ENCODE data around the gene AGBL4. TPM values are rescaled to one million over a fixed set of nuclear protein-coding genes. Genes with fewer than 3 reads are reported as not detected.

Gene AGBL4
- total RNA-seq = not detected
- long read RNA-seq = 0 reads

DNA sequence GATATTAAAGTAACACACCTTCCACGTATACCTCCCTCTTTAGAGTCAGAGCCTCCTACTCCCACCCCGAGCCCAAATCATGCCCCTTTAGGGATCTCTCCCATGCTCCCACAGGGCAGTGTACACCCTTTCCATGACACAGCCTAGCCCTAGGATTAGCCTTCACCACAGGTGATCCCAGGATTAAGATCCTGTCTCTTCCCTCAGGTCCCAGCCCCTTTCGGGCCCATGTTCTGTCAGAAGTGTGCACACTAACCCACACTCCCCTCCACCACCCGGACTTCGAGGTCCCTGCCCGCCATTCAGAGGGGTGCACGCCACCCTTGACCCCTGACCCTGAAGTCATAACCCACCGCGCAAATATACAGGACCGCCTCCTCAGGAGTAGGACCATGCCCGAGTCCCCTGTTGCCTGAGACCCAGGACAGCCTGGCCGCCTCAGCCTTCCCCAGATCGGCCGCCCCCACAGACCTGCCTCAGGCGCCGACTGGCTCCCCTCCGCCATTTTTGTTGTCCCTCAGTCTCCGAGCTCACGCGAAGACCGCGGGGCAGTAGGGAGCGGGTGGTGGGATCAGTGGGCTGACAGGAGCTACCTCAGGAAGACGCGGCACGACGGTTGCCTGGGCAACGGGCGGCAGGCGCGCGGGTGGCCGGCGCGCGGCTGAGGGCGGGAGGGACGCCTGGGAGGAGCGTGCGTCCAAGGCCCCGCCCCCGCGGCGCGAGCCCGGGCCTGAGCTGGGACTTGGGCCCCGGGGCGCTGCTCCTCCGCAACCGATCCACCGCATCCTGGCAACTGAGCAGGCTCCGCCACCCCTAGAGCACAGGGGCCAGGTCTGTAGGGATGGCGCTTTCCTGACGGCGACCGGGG lies at the start of gene AGBL4:
Gene AGBL4, minus strand, starts transcription at position 663 of the 868 bp plus-strand sequence.
- Histone ChIP-seq H3K27me3 (no peaks in the 10 kb centered on the region), H3K4me1 (no peaks in the 10 kb centered on the region), H3K36me3 (no peaks in the 10 kb centered on the region), H3K4me3 (peak within 1 kb of the TSS; percentile 55), H3K9me3 (no peaks in the 10 kb centered on the region), H3K27ac (no peak within 1 kb of the TSS)
- TF ChIP-seq, protein P1, sequence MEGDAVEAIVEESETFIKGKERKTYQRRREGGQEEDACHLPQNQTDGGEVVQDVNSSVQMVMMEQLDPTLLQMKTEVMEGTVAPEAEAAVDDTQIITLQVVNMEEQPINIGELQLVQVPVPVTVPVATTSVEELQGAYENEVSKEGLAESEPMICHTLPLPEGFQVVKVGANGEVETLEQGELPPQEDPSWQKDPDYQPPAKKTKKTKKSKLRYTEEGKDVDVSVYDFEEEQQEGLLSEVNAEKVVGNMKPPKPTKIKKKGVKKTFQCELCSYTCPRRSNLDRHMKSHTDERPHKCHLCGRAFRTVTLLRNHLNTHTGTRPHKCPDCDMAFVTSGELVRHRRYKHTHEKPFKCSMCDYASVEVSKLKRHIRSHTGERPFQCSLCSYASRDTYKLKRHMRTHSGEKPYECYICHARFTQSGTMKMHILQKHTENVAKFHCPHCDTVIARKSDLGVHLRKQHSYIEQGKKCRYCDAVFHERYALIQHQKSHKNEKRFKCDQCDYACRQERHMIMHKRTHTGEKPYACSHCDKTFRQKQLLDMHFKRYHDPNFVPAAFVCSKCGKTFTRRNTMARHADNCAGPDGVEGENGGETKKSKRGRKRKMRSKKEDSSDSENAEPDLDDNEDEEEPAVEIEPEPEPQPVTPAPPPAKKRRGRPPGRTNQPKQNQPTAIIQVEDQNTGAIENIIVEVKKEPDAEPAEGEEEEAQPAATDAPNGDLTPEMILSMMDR (IDR thresholded peaks at IDR 0.05) = no peak
- intact Hi-C loops (cut with DNase I) = no loop called here
- DNase-seq (peak; percentile 85), ATAC-seq (peak; percentile 95)

DNA sequence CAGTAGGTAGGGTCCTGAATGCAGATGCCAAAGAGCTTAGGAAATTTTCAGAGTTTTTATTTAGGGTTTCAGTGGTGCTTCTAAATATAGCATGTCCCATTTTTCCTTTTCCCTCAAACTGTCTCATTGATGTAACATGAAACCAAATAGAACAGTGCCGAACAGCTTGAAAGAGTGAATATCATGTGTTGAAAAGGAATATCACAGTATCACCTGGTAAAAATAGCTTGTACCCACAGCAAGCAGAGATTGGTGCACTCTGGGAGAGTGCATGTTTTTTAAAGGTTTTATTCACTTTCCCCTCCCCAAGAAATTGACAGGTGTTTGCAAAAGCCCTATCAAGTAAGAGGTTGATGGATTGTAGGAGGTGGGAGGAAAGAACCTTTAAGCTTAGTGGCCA lies 43.1 kb upstream of the AGBL4 start:
- TF ChIP-seq, protein P1 (IDR thresholded peaks at IDR 0.05) = no peak
- ATAC-seq = no peak
- H3K4me3 ChIP-seq = no peak overlapping the region
- no peaks in the 10 kb centered on the region for H3K9me3 ChIP-seq
- intact Hi-C loops (cut with DNase I) = no loop called here
- no peak overlapping the region for H3K27ac ChIP-seq
- H3K4me1 ChIP-seq = no peaks in the 10 kb centered on the region
- no peaks in the 10 kb centered on the region for H3K36me3 ChIP-seq
- no peaks in the 10 kb centered on the region for H3K27me3 ChIP-seq
- no peak for DNase-seq

DNA sequence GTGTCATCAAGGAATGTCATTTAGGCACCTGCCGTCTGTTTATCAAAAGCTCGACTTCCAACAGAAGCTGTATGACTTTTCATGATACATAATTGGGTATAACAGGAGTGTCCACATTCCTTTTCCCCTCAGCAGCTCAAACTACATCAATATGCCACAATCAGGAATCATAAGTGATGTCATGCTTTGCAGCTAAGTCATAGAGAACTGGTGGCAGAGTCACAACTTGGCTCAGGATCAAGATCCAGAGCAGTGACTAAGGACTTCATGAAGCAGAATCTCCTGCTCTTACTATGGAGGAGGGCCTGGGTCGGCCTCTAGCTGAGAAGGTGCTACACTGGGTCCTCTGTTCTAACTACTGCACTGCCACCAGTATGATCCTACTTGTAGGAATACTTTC lies 36.5 kb upstream of the AGBL4 start:
- H3K4me3 ChIP-seq = no peak overlapping the region
- intact Hi-C loops (cut with DNase I) = no loop called here
- no peak overlapping the region for H3K27ac ChIP-seq
- no peaks in the 10 kb centered on the region for H3K27me3 ChIP-seq
- ATAC-seq = no peak
- H3K4me1 ChIP-seq = no peaks in the 10 kb centered on the region
- TF ChIP-seq, protein P1 (IDR thresholded peaks at IDR 0.05) = no peak
- H3K9me3 ChIP-seq = no peaks in the 10 kb centered on the region
- DNase-seq = no peak
- H3K36me3 ChIP-seq = no peaks in the 10 kb centered on the region

DNA sequence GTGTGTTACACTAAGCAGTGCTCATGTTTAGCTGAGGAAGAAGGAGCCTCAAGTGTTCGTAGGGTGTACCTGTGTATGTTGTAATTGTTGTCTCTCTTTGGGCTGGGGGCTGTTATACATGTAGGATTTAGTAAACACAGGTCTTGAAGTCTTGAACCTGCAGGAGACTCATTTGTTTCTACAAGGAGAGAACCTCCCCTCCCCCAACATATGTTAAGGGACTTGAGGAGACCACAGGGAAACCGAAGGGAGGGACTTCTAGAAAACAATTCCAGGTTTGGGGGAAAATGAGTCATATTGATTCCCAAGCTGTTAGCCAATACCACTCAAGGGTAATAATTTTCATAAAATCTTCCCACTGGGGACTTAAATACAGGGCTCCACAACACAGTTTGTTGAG lies 25.0 kb upstream of the AGBL4 start:
- Histone ChIP-seq H3K4me3 (no peak overlapping the region), H3K4me1 (no peaks in the 10 kb centered on the region), H3K27ac (no peak overlapping the region), H3K36me3 (no peaks in the 10 kb centered on the region), H3K27me3 (peaks cover 39% of the 10 kb centered on the region), H3K9me3 (no peaks in the 10 kb centered on the region)
- intact Hi-C loops (cut with DNase I) = no loop called here
- ATAC-seq (no peak), DNase-seq (no peak)
- TF ChIP-seq, protein P1 (IDR thresholded peaks at IDR 0.05) = no peak

DNA sequence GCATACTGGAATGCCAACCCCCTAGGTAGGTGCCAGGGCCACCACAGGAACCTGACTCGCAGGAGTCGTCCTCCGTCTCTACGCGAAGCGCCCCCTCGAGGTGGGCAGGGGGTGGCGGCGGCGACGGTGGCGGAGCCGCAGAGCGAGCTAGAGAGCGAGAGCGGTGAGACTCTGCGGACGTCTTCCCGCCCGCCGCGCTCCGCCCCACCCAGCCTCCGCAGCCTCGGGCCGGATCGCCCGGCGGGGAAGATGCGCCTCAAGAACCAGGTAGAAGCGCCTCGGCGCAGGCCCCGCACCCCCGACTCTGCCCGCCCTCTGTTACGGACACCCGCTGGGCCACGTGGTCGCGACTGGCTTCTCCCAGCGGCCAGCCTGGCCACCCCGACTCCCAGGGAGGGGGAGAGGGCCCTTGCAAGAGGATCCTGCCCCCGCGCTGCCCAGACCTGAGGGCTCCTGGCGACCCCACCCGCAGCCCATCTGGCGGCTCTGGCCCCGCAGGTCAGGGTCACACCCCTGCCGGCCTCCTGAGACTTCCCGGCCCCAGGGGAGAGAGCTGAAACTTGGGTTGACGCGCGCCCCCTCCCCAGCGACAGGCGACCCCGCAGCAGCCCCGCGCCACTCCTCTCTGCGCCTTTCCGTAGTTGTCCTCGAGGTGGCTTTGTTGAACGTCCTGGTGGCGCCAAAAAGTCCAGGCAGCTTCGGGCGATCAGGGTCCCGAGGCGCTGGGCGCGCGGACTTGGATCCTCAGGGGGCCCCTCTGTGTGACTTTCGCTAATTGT lies 24.4 kb upstream of the AGBL4 start:
- peak; percentile 53 for ATAC-seq
- TF ChIP-seq, protein P1 (IDR thresholded peaks at IDR 0.05) = no peak
- peaks cover 39% of the 10 kb centered on the region for H3K27me3 ChIP-seq

More for the DNA sequence above, 24.4 kb upstream of the AGBL4 start:
- peak; percentile 60 for DNase-seq
- H3K4me1 ChIP-seq = no peaks in the 10 kb centered on the region
- no peaks in the 10 kb centered on the region for H3K9me3 ChIP-seq
- no peaks in the 10 kb centered on the region for H3K36me3 ChIP-seq
- H3K4me3 ChIP-seq = no peak overlapping the region
- intact Hi-C loops (cut with DNase I) = no loop called here
- H3K27ac ChIP-seq = no peak overlapping the region

Data from upper lobe of right lung (tissue), 1 donor.